ENCODE data around the gene AUNIP.

AUNIP gene

DNA sequence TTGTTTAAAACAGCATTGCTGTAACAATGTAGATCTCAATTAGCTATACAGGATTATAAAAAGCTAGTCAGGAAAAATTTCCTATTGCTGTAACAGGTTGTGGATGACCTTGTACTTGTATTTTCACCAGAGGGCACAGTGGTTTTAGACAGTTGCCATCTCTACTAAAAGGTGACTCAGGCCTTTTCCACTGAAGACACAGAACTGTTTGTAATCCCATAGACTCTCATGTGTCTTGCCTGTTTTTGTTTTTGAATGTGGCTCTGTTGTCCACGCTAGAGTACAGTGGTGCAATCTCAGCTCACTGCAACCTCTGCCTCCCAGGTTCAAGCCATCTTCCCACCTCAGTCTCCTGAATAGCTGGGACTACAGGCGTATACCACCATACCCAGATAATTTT lies 33.7 kb downstream of the AUNIP start:
- DNase-seq = no peak

- no peak for DNase-seq
Observed at GRCh38 chr1:25821630-25822091, 37.6 kb downstream of the AUNIP start.

- no peak for DNase-seq
Observed at GRCh38 chr1:25821112-25821476, 38.2 kb downstream of the AUNIP start.

GRCh38 chr1:25820247-25821111 lies 38.8 kb downstream of the AUNIP start:
- DNase-seq = no peak

DNA sequence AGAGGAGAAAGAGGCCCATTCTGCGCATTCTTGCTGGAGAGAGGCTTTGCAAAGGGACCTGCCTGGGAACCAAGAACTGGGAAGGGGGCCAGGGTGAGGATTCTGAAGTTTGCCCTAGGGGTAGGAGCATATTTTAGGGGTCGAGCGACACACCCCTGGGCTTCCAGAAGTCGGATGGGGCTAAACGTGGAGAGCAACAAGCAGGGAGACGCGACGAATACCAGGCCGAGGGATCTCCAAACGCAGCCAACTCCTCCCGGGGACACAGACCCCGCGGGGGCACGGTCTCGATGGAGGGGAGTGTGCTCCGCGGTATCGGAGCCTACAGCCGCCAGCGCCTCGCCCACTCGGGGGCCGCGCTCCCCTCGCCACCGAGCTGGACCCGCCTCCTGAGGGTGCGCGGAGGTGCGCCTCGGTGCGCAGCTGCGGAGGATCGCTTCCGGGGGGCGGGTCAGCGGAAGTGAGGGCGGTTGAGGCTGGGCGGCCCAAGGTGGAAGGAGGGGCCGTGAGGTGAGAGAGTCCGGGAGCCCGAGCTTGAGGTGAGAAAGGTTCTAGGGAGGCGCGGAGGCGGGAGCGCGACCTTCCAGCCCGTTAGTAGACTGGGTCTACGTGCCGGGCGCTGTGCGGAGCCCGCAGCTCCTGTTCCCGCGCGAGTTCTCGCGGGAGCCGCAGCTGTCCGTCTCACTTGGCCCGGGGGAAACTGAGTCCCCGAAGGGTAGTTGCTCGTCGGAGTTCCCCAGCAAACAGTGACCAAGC lies 39.6 kb downstream of the AUNIP start, which contains the start of gene MTFR1L:
Gene MTFR1L (plus strand): TSS at position 464 of the 756 bp plus-strand sequence. CDS start 3,151 bp downstream, outside the sequence.
- no peak for DNase-seq

DNA sequence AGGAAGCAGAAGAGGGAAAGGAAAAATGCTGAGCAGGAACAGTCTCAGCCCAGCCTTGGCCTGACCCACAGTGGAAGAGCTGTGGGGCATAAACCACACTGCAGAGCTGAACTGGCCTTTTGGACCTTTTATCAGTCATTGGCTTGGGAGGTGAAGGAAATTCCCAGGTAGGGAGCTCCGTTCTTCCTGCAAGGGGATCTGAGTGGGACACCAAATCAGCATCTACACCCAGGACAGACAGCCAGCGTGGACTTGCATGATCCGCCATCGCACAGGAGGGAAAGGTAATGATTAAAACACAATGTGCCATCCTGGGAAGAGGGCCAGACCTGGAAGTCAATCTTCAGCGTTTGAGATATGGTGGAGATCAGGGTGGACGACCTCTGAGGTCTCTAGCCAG lies 40.7 kb downstream of the AUNIP start:
- no peak for DNase-seq

DNA sequence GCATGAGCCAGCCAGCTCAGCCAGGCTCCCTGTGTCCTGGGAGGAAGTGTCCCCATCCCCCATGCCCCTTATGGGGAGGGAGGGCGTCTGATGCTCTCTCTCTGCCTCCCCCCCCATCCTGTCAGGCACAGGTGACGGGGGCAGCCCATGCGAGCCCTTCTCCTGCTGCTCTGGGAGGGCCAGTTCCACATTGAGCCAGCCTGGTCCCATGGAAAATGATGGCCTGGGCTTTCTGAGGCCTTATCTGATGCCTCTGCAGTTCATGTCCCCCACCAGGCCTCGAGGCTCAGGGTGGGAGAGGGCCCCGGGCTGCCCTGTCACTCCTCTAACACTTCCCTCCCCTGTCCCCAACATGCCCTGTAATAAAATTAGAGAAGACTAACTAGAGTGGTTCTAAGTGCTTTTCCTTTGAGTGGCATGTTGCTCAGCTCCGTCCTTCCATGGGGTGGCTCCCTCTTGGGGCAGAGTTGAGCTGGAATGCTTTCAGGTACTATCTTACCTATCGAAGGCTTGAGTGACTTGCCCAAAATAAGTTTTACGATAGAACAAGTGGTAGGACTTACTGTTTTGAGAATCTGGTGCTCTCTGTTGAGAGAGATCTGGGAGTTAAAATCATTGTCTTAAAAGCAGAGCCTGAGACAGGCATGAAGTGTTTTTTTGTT lies 41.3 kb downstream of the AUNIP start:
- DNase-seq = no peak

GRCh38 chr1:25816112-25816718 lies 43.0 kb downstream of the AUNIP start:
- DNase-seq = no peak

- DNase-seq = no peak
Observed at GRCh38 chr1:25815208-25816111, 43.8 kb downstream of the AUNIP start.

- no peak for DNase-seq
Observed at GRCh38 chr1:25814549-25815087, 44.6 kb downstream of the AUNIP start.

GRCh38 chr1:25813734-25814471 lies 45.4 kb downstream of the AUNIP start:
- DNase-seq = no peak

DNA sequence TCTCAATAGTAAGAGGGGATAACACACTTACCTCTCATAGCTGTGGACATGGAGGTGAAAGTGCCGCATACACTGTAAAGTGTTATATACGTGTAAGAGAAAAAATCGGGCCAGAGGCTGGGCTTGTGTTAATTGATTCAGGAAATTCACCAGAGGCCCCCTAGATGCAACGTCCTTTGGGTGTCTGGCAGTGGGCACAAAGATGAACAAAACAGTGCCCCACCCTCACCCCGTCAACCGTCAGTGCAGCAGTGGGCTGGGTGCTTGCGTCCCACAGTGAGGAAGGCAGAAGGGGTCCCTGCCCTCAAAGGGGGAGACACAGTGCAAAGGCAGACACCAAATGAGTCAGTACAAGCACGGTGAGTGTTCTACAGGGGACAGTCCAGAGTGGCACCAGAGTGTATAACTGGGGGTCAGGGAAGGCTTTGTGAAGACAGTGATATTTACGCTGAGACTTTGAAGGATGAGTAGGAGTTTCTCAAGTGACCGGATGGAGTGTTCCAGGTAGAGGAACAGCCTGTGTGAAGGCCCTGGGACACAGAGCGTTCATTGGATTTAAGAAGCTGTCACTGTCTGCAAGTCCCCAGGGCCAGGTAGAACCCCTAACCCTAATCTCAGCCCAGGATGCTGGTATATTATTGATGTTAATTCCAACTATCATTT lies 46.1 kb downstream of the AUNIP start:
- DNase-seq = no peak

GRCh38 chr1:25811384-25812082 lies 47.7 kb downstream of the AUNIP start:
- DNase-seq = no peak

DNA sequence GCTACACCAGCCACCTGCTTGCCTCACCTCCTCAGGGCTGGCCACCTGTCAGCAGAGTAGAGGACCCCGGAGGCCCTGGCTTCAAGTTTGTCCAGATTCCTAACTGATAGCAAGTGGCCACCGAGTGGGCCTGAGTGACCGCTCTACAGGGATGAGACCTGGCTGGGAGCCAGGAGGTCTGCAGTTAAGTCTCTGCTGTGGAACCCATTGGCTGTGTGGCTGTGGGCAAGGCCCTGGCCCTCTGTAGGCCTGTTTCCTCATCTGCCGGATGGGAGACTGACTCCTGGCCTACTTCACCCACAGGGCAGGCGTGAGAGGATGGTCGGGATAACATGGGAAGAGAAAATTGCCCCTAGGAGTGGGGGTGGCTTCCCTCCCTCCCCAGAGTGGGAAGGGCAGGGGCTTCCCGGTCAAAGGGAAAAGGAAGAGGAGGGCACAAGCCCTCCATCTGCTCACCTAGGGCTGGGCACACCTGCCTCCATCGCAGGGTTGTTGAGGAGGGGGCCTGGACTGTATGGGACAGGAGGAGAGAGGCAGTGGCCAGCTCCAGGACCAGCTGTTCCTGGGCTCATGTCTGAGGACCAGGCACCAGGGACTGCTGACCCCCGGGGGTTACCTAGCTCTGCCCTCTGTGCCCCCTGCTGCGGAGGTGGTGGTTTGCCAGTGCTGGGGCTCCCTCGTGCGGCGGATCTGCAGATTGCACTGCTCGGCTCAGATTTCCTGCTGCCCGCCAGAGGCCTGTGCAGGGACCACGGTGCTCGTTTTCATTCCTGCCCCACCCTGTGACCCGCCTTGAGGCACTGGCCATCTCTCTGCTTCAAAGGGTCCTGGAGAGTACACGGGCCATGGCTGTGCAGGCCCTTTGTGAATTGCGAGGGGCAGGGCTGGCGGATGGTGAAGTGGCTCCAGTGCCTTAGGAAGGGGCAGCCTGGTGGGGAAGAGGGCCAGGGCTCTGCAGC lies 48.6 kb downstream of the AUNIP start:
- no peak for DNase-seq

GRCh38 chr1:25809929-25810328 lies 49.3 kb downstream of the AUNIP start:
- no peak for DNase-seq

- DNase-seq = no peak
Observed at GRCh38 chr1:25809283-25809926, 49.9 kb downstream of the AUNIP start.

DNA sequence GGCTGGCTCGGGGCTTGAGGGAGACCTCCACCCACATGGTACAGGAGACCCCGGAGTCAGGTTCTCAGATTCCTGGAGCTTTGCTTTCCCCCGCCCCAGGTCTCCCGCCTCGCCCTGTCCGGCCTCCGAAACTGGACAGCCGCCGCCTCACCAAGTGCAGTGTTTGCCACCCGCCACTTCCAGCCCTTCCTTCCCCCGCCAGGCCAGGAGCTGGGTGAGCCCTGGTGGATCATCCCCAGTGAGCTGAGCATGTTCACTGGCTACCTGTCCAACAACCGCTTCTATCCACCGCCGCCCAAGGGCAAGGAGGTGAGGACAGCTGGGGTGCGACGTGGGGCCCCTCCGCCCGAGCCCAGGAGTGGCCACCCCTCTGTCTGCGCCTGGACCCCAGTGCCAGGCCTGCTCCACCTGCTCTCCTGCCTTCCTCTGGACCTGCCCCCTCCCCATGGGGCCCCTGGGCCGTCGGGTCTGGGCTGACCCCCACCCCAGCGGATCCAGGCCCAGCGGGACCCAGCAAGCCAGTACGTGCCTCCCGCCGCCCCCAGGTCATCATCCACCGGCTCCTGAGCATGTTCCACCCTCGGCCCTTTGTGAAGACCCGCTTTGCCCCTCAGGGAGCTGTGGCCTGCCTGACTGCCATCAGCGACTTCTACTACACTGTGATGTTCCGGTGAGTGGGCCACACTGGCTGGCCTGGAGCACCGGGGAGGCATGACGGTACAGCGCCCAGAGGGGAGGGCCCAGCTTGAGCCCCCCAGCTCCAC lies 50.6 kb downstream of the AUNIP start:
- no peak for DNase-seq
